ENCODE data around the gene KCNV2.

Gene KCNV2

GRCh38 chr9:2709645-2710101 is 7.6 kb upstream of the KCNV2 start:
- TF ChIP-seq EZH2 (optimal IDR thresholded peaks at IDR 0.05; ENCODE audit: low read depth, low read length) (no peak), CTCF (IDR thresholded peaks at IDR 0.05; ENCODE audit: low read length) (no peak), EZH2phosphoT487 (IDR thresholded peaks at IDR 0.05; ENCODE audit: low read length) (no peak)
- DNase-seq, result no peak
- no peaks in the 10 kb centered on the region for H3K27me3 ChIP-seq (replicated peaks; ENCODE audit: insufficient read depth, low read length)
- H2AFZ ChIP-seq (ENCODE audit: low read length), result no peak overlapping the region
- H3K9me2 ChIP-seq (replicated peaks; ENCODE audit: insufficient read depth, low read length), result no peaks in the 10 kb centered on the region
- H3K79me2 ChIP-seq (ENCODE audit: low read length), result no peaks in the 10 kb centered on the region
- no peak overlapping the region for H3K4me2 ChIP-seq (ENCODE audit: low read depth, low read length)
- no peak overlapping the region for H3K4me3 ChIP-seq (ENCODE audit: low read length)
- H3K9me3 ChIP-seq (replicated peaks; ENCODE audit: insufficient read depth, low read length), result no peaks in the 10 kb centered on the region
- no peaks in the 10 kb centered on the region for H3F3A ChIP-seq (ENCODE audit: insufficient read depth, low read length)
- H3K9ac ChIP-seq (ENCODE audit: low read length), result no peak overlapping the region
- 0 out of 2 replicates have a peak, but pooled peaks cover 4% of the 10 kb centered on the region for H3K36me3 ChIP-seq (replicated peaks; ENCODE audit: insufficient read depth, low read length)
- H4K20me1 ChIP-seq (ENCODE audit: insufficient read depth, low read length), result no peaks in the 10 kb centered on the region
- no peak overlapping the region for H3K27ac ChIP-seq (ENCODE audit: low read length)
- H3K4me1 ChIP-seq (ENCODE audit: low read length), result no peaks in the 10 kb centered on the region

GRCh38 chr9:2711716-2712115 is 5.6 kb upstream of the KCNV2 start:
- Histone ChIP-seq H3K9me2 (replicated peaks; ENCODE audit: insufficient read depth, low read length) (no peaks in the 10 kb centered on the region), H3F3A (ENCODE audit: insufficient read depth, low read length) (no peaks in the 10 kb centered on the region), H3K36me3 (replicated peaks; ENCODE audit: insufficient read depth, low read length) (0 out of 2 replicates have a peak, but pooled peaks cover 4% of the 10 kb centered on the region), H3K79me2 (ENCODE audit: low read length) (no peaks in the 10 kb centered on the region), H3K27me3 (replicated peaks; ENCODE audit: insufficient read depth, low read length) (no peaks in the 10 kb centered on the region), H3K9ac (ENCODE audit: low read length) (no peak overlapping the region), H3K4me3 (ENCODE audit: low read length) (no peak overlapping the region), H3K4me2 (ENCODE audit: low read depth, low read length) (no peak overlapping the region), H3K27ac (ENCODE audit: low read length) (no peak overlapping the region), H3K4me1 (ENCODE audit: low read length) (no peaks in the 10 kb centered on the region), H3K9me3 (replicated peaks; ENCODE audit: insufficient read depth, low read length) (no peaks in the 10 kb centered on the region), H4K20me1 (ENCODE audit: insufficient read depth, low read length) (no peaks in the 10 kb centered on the region), H2AFZ (ENCODE audit: low read length) (no peak overlapping the region)
- no peak for DNase-seq
- TF ChIP-seq CTCF (IDR thresholded peaks at IDR 0.05; ENCODE audit: low read length), result no peak
- TF ChIP-seq EZH2 (optimal IDR thresholded peaks at IDR 0.05; ENCODE audit: low read depth, low read length), result no peak
- no peak for TF ChIP-seq EZH2phosphoT487 (IDR thresholded peaks at IDR 0.05; ENCODE audit: low read length)

- no peaks in the 10 kb centered on the region for H3F3A ChIP-seq (ENCODE audit: insufficient read depth, low read length)
- H3K27me3 ChIP-seq (replicated peaks; ENCODE audit: insufficient read depth, low read length), result no peaks in the 10 kb centered on the region
- no peaks in the 10 kb centered on the region for H3K9me2 ChIP-seq (replicated peaks; ENCODE audit: insufficient read depth, low read length)
- no peak overlapping the region for H3K4me3 ChIP-seq (ENCODE audit: low read length)
- TF ChIP-seq EZH2 (optimal IDR thresholded peaks at IDR 0.05; ENCODE audit: low read depth, low read length), result no peak
- TF ChIP-seq CTCF (IDR thresholded peaks at IDR 0.05; ENCODE audit: low read length), result no peak
- no peak for TF ChIP-seq EZH2phosphoT487 (IDR thresholded peaks at IDR 0.05; ENCODE audit: low read length)
- H3K4me1 ChIP-seq (ENCODE audit: low read length), result no peaks in the 10 kb centered on the region
- H3K36me3 ChIP-seq (replicated peaks; ENCODE audit: insufficient read depth, low read length), result no peaks in the 10 kb centered on the region
- no peaks in the 10 kb centered on the region for H3K79me2 ChIP-seq (ENCODE audit: low read length)
- DNase-seq, result no peak
- H2AFZ ChIP-seq (ENCODE audit: low read length), result no peak overlapping the region
- no peak overlapping the region for H3K9ac ChIP-seq (ENCODE audit: low read length)
- H3K9me3 ChIP-seq (replicated peaks; ENCODE audit: insufficient read depth, low read length), result no peaks in the 10 kb centered on the region
- H4K20me1 ChIP-seq (ENCODE audit: insufficient read depth, low read length), result no peaks in the 10 kb centered on the region
- no peak overlapping the region for H3K27ac ChIP-seq (ENCODE audit: low read length)
- H3K4me2 ChIP-seq (ENCODE audit: low read depth, low read length), result no peak overlapping the region
Measured at GRCh38 chr9:2718001-2718697, 839 bp downstream of the KCNV2 start.
